G401 (cell line): ENCODE measurements around the gene STAP2. TPM values are rescaled to one million over a fixed set of nuclear protein-coding genes. Genes with fewer than 3 reads are reported as not detected.

Experiments used
- DNase-seq: peaks from one replicate; pipeline ENCODE4 v3.0.0-alpha.2; 2015; ENCODE audit warnings: low spot score
- in situ Hi-C: cut with HindIII; loops from 2 replicates; pipeline ENCODE4 v1.10.0; 2016; ENCODE audit warnings: low sequenced_read_pairs, mixed read lengths
- total RNA-seq: library from RNA; depleted of rRNA; stranded (reverse); fragments of >200 nt; shearing (Covaris generic); gene quantifications from 2 replicates; pipeline ENCODE4 v1.2.3, GENCODE V29; 2014

The STAP2 gene
- total RNA-seq, 1 experiment from 2014 or later = 26.0 TPM

- in situ Hi-C loops = no loop called here
- peak; percentile 56 for DNase-seq
These were observed 32.9 kb upstream of the STAP2 start for GRCh38 chr19:4371247-4372164.

- in situ Hi-C loops = no loop called here
- DNase-seq = no peak
These were observed 31.9 kb upstream of the STAP2 start for GRCh38 chr19:4370418-4371041.

GRCh38 chr19:4369888-4370260, 31.2 kb upstream of the STAP2 start:
- in situ Hi-C loops = no loop called here

GRCh38 chr19:4369109-4369887, 30.7 kb upstream of the STAP2 start:
- in situ Hi-C loops = no loop called here
- DNase-seq = peak; percentile 10

More at GRCh38 chr19:4369888-4370260, 31.2 kb upstream of the STAP2 start:
- peak; percentile 64 for DNase-seq

- no peak for DNase-seq
- in situ Hi-C loops = no loop called here
These were observed 29.6 kb upstream of the STAP2 start for GRCh38 chr19:4368128-4368820.

GRCh38 chr19:4367781-4368127, 29.1 kb upstream of the STAP2 start:
- peak; percentile 5 for DNase-seq
- in situ Hi-C loops = no loop called here

- no peak for DNase-seq
- in situ Hi-C loops = no loop called here
These were observed 28.7 kb upstream of the STAP2 start for GRCh38 chr19:4367336-4367723.

- DNase-seq = no peak
- in situ Hi-C loops = no loop called here
These were observed 28.2 kb upstream of the STAP2 start for GRCh38 chr19:4366666-4367335.

GRCh38 chr19:4365791-4366665, 27.4 kb upstream of the STAP2 start:
- peak; percentile 0 for DNase-seq
- in situ Hi-C loops = no loop called here

GRCh38 chr19:4365341-4365740, 26.7 kb upstream of the STAP2 start:
- DNase-seq = no peak
- in situ Hi-C loops = no loop called here

GRCh38 chr19:4363571-4364304, 25.1 kb upstream of the STAP2 start:
- in situ Hi-C loops = no loop called here
- DNase-seq = no peak

GRCh38 chr19:4362831-4363545, 24.4 kb upstream of the STAP2 start:
- in situ Hi-C loops = no loop called here
- DNase-seq = peak; percentile 82

- peak; percentile 66 for DNase-seq
- in situ Hi-C loops = no loop called here
These were observed 23.6 kb upstream of the STAP2 start for GRCh38 chr19:4362101-4362828.

GRCh38 chr19:4361152-4362046, 22.8 kb upstream of the STAP2 start:
- no peak for DNase-seq
- in situ Hi-C loops = no loop called here

GRCh38 chr19:4360641-4361151, 22.1 kb upstream of the STAP2 start:
- peak; percentile 70 for DNase-seq
- in situ Hi-C loops = no loop called here
